OCI-LY7 (cell line): ENCODE results near the gene FOLR1. TPM values are rescaled to one million over a fixed set of nuclear protein-coding genes. Genes with fewer than 3 reads are reported as not detected.

Experiments used
- BruUV-seq: library from RNA; stranded (reverse); fragments of 400-500 nt; replicated peaks from 2 replicates; lab custom pipeline; 2021; lab: Mats Ljungman, UMichigan
- CTCF ChIA-PET: fragments of 300-600 bp; sonication (Branson Sonifier 250); formaldehyde crosslinking; loops from one replicate; lab custom pipeline; 2022; ENCODE audit warnings: antibody characterized with exemption; ENCODE audit not compliant: unreplicated experiment; lab: Charles Lee
- POLR2A ChIA-PET: fragments of 300-600 bp; sonication (Branson Sonifier 250); formaldehyde crosslinking; loops from one replicate; lab custom pipeline; 2022; ENCODE audit warnings: antibody characterized with exemption; lab: Charles Lee
- DNase-seq: peaks from one replicate; pipeline ENCODE4 v3.0.0-alpha.2; 2015; ENCODE audit warnings: low spot score
- H2AFZ ChIP-seq: fragments of 200-600 bp; sonication (generic), shearing (Covaris generic); 2 replicates; pipeline ENCODE4 v1.6.1; 2014; ENCODE audit warnings: mild to moderate bottlenecking, antibody characterized with exemption, low read length, moderate library complexity
- H3K27ac ChIP-seq: fragments of 200-600 bp; sonication (generic); 2 replicates; pipeline ENCODE4 v1.5.1; 2014; ENCODE audit warnings: mixed run types, low read depth, mild to moderate bottlenecking, moderate library complexity, low read length, inconsistent platforms; ENCODE audit not compliant: poor library complexity, severe bottlenecking
- H3K36me3 ChIP-seq: fragments of 200-600 bp; sonication (generic); 2 replicates; pipeline ENCODE4 v1.6.1; 2014; ENCODE audit warnings: mild to moderate bottlenecking, antibody characterized with exemption, low read length, moderate library complexity, mixed read lengths; ENCODE audit not compliant: insufficient read depth
- H3K4me1 ChIP-seq: fragments of 200-600 bp; sonication (generic); 2 replicates; pipeline ENCODE4 v1.5.1; 2014; ENCODE audit warnings: mild to moderate bottlenecking, low read length; ENCODE audit not compliant: insufficient read depth, poor library complexity, severe bottlenecking
- H3K4me2 ChIP-seq: fragments of 200-600 bp; sonication (generic); 2 replicates; pipeline ENCODE4 v1.6.1; 2014; ENCODE audit warnings: mild to moderate bottlenecking, low read length
- H3K4me3 ChIP-seq: fragments of 200-600 bp; sonication (generic); 2 replicates; pipeline ENCODE4 v1.5.1; 2014; ENCODE audit warnings: mild to moderate bottlenecking, low read depth, low read length; ENCODE audit not compliant: poor library complexity, severe bottlenecking
- H3K79me2 ChIP-seq: fragments of 200-600 bp; sonication (generic); 2 replicates; pipeline ENCODE4 v1.6.1; 2016; ENCODE audit warnings: low read depth, mild to moderate bottlenecking, low read length, moderate library complexity, mixed read lengths; ENCODE audit not compliant: insufficient read depth
- H3K9me2 ChIP-seq: fragments of 200-600 bp; sonication (generic); 2 replicates; pipeline ENCODE4 v1.6.1; 2016; ENCODE audit warnings: mild to moderate bottlenecking, low read length, mixed read lengths; ENCODE audit not compliant: insufficient read depth
- H3K9me3 ChIP-seq: fragments of 200-600 bp; sonication (generic); 2 replicates; pipeline ENCODE4 v1.6.1; 2014; ENCODE audit warnings: mild to moderate bottlenecking, mixed run types, low read length, mixed read lengths
- H4K20me1 ChIP-seq: fragments of 200-600 bp; sonication (generic); 2 replicates; pipeline ENCODE4 v1.6.1; 2014; ENCODE audit warnings: mild to moderate bottlenecking, antibody characterized with exemption, low read length, moderate library complexity, mixed read lengths; ENCODE audit not compliant: insufficient read depth
- CTCF ChIP-seq: fragments of 200-600 bp; sonication (generic); conservative IDR thresholded peaks from 2 replicates; pipeline ENCODE4 v1.5.1; 2014; ENCODE audit warnings: mild to moderate bottlenecking, antibody characterized with exemption, low read length, moderate library complexity, mixed read lengths
- EZH2phosphoT487 ChIP-seq: fragments of 200-600 bp; sonication (generic); IDR thresholded peaks from 2 replicates; pipeline ENCODE4 v1.6.1; 2018; ENCODE audit warnings: low read depth, borderline replicate concordance, mild to moderate bottlenecking, mixed run types, antibody characterized with exemption, low read length, moderate library complexity, mixed read lengths
- intact Hi-C: fragments of 100-400 bp; cut with micrococcal nuclease; formaldehyde crosslinking; loops from one replicate; pipeline ENCODE4 v1.10.0; 2022; ENCODE audit not compliant: unreplicated experiment
- total RNA-seq, 2 experiments: library from RNA; depleted of rRNA in 1 of 2; stranded (reverse); fragments of >200 nt in 1 of 2; shearing (Covaris generic) in 1 of 2; gene quantifications; 2 replicates each; pipeline ENCODE4 v1.2.3, GENCODE V29; 2014 to 2022

The FOLR1 gene
- total RNA-seq, 2 experiments from 2014 or later, result not detected

- BruUV-seq, result no TSS peak
- Histone ChIP-seq H3K4me3 (no peak overlapping the region), H3K79me2 (no peaks in the 10 kb centered on the region), H3K36me3 (no peaks in the 10 kb centered on the region), H3K9me3 (no peaks in the 10 kb centered on the region), H3K9me2 (no peaks in the 10 kb centered on the region), H3K27ac (no peak overlapping the region), H4K20me1 (no peaks in the 10 kb centered on the region), H3K4me1 (no peaks in the 10 kb centered on the region), H3K4me2 (no peak overlapping the region), H2AFZ (no peak overlapping the region)
- intact Hi-C loops, result no loop called here
- no peak for DNase-seq
- TF ChIP-seq CTCF, result no peak
- TF ChIP-seq EZH2phosphoT487, result no peak
- ChIA-PET POLR2A (interaction anchor here (2.8 kb wide), 1 partner anchor 13 kb away, joined by 10 read pairs; no protein-coding TSS in a partner anchor), CTCF (no interaction called here)
Observed at GRCh38 chr11:72154816-72155215, 37.1 kb upstream of the FOLR1 start.

- no peak for DNase-seq
- Histone ChIP-seq H3K4me2 (no peak overlapping the region), H4K20me1 (no peaks in the 10 kb centered on the region), H3K9me3 (no peaks in the 10 kb centered on the region), H3K36me3 (no peaks in the 10 kb centered on the region), H3K4me1 (no peaks in the 10 kb centered on the region), H3K4me3 (no peak overlapping the region), H3K79me2 (no peaks in the 10 kb centered on the region), H3K27ac (no peak overlapping the region), H2AFZ (no peak overlapping the region), H3K9me2 (no peaks in the 10 kb centered on the region)
- BruUV-seq, result no TSS peak
- POLR2A ChIA-PET, result interaction anchor here (0.7 to 2.8 kb wide), 2 partner anchors 12 to 152 kb away, joined by 3 to 10 read pairs; no protein-coding TSS in a partner anchor
- CTCF ChIA-PET, result no interaction called here
- intact Hi-C loops, result no loop called here
- TF ChIP-seq EZH2phosphoT487, result no peak
- TF ChIP-seq CTCF, result no peak
Observed at GRCh38 chr11:72155751-72156150, 36.2 kb upstream of the FOLR1 start.

GRCh38 chr11:72157131-72157530 lies 34.8 kb upstream of the FOLR1 start:
- ChIA-PET POLR2A (no interaction called here), CTCF (no interaction called here)
- Histone ChIP-seq H3K9me3 (no peaks in the 10 kb centered on the region), H3K9me2 (no peaks in the 10 kb centered on the region), H3K4me1 (no peaks in the 10 kb centered on the region), H3K36me3 (no peaks in the 10 kb centered on the region), H3K4me3 (no peak overlapping the region), H2AFZ (no peak overlapping the region), H4K20me1 (no peaks in the 10 kb centered on the region), H3K4me2 (no peak overlapping the region), H3K79me2 (no peaks in the 10 kb centered on the region), H3K27ac (no peak overlapping the region)
- DNase-seq, result no peak
- intact Hi-C loops, result no loop called here
- BruUV-seq, result no TSS peak
- TF ChIP-seq CTCF (no peak), EZH2phosphoT487 (no peak)
